ENCODE results near the gene RNU7-1.

The RNU7-1 gene

DNA sequence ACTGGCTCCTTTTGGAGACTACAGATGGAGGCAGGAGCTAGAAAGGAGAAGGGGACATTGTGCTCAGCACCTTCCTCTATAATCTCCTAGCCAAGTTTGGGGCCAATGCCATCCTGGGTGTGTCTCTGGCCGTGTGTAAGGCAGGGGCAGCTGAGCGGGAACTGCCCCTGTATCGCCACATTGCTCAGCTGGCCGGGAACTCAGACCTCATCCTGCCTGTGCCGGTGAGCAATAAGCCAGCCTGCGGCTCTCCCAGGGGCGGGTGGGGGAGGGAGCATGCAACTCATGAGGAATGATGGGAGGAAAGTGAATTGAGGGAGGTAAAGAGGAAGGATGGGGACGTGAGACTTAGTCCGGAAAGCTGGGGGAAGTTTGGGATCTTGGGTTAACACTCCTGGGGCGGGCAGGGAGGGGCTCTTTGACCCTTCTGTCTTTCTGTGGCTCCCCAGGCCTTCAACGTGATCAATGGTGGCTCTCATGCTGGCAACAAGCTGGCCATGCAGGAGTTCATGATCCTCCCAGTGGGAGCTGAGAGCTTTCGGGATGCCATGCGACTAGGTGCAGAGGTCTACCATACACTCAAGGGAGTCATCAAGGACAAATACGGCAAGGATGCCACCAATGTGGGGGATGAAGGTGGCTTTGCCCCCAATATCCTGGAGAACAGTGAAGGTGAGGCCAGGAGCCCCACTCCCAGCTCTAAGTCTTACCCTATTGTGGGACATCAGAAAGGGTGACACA is 26.0 kb upstream of the RNU7-1 start:
- DNase-seq (ENCODE audit: low read depth), result no peak

DNA sequence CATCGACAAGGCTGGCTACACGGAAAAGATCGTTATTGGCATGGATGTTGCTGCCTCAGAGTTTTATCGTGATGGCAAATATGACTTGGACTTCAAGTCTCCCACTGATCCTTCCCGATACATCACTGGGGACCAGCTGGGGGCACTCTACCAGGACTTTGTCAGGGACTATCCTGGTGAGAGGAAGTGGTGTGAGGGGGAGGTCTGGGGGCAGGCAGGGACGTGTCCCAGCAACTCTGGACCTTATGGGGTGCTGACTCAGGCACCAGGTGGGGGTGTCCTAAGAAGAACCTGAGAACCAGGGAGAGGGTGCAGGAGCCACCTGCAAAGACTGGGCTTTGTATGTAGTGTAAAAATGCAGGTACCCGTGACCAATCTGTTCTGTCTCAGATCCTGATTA is 24.0 kb upstream of the RNU7-1 start:
- DNase-seq (ENCODE audit: low read depth), result no peak

DNA sequence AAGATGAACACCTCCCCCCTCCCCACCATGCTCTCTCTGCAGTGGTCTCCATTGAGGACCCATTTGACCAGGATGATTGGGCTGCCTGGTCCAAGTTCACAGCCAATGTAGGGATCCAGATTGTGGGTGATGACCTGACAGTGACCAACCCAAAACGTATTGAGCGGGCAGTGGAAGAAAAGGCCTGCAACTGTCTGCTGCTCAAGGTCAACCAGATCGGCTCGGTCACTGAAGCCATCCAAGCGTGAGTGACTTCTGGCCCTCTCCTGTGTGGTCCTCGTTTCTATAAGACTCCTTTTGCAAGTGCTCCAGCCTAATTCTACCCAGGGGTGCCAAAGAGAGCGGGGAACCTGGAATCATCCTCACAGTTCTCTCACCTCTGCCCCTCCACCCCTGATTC is 22.1 kb upstream of the RNU7-1 start:
- DNase-seq (ENCODE audit: low read depth), result no peak

DNA sequence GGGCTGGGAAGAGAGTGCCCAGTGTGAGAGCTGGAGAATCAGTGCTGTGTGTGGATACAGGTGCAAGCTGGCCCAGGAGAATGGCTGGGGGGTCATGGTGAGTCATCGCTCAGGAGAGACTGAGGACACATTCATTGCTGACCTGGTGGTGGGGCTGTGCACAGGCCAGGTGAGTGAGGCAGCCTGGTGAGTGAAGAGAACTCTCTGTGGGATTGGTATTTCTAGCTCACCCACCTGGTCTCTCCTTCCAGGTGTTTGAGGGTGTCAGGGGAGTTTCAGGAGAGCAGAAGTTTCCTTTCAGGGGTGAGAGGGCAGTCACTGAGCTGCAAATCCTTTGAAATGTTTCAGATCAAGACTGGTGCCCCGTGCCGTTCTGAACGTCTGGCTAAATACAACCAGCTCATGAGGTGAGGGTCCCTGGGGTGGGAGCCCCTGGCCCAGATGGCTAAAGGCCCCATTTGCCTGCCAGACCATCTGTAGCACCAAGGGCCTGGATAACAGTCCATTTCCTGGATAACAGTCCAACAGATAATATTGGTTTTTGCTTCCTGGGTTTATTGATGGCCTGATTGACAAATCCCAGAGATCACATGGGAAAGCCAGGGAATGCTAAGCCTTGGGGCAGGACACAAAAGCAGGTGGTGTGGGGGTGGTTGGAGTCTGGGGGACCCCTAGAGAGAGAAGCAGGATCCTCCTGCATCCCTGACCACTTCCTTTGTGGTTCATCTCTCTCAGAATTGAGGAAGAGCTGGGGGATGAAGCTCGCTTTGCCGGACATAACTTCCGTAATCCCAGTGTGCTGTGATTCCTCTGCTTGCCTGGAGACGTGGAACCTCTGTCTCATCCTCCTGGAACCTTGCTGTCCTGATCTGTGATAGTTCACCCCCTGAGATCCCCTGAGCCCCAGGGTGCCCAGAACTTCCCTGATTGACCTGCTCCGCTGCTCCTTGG is 21.3 kb upstream of the RNU7-1 start:
- DNase-seq (ENCODE audit: low read depth), result no peak

DNA sequence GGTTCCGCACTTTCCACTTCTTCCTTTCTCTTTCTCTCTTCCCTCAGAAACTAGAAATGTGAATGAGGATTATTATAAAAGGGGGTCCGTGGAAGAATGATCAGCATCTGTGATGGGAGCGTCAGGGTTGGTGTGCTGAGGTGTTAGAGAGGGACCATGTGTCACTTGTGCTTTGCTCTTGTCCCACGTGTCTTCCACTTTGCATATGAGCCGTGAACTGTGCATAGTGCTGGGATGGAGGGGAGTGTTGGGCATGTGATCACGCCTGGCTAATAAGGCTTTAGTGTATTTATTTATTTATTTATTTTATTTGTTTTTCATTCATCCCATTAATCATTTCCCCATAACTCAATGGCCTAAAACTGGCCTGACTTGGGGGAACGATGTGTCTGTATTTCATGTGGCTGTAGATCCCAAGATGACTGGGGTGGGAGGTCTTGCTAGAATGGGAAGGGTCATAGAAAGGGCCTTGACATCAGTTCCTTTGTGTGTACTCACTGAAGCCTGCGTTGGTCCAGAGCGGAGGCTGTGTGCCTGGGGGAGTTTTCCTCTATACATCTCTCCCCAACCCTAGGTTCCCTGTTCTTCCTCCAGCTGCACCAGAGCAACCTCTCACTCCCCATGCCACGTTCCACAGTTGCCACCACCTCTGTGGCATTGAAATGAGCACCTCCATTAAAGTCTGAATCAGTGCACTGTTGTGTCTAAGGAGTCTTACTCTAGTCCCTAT is 20.4 kb upstream of the RNU7-1 start:
- DNase-seq (ENCODE audit: low read depth), result no peak

DNA sequence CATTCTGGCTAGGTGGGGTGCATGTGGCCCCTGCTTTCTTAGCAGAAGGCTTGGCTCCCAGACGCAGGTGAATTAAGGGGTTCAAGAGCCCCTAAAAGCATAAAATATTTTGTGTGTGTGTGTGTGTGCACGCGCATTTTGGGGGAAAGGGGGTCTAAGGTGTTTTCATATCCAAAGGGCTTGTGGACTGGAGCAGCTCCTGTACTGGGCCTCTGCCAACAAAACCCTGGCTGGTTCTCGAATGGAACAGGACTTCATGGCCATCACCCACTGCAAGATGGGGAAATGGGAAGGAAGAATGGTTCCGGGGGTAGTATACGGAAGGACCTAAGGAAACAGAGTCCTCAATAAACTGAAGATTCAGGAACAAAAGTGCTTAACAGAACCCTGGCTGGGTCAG is 19.8 kb upstream of the RNU7-1 start:
- no peak for DNase-seq (ENCODE audit: low read depth)

DNA sequence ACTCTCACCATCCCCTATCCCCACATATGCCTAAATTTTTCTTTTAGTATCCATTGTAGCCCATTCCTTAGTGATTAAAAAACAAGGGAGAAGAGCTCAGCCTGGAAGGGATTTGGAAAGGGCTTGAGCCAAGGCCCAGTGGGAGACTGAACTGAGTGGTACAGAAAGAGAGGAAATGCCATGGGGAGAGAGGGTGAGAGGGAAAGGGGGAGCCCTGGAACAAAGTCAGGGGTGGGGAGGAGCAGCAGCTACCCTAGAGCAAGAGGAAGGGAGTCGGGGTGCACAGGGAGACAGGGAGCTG is 18.4 kb upstream of the RNU7-1 start:
- no peak for DNase-seq (ENCODE audit: low read depth)

DNA sequence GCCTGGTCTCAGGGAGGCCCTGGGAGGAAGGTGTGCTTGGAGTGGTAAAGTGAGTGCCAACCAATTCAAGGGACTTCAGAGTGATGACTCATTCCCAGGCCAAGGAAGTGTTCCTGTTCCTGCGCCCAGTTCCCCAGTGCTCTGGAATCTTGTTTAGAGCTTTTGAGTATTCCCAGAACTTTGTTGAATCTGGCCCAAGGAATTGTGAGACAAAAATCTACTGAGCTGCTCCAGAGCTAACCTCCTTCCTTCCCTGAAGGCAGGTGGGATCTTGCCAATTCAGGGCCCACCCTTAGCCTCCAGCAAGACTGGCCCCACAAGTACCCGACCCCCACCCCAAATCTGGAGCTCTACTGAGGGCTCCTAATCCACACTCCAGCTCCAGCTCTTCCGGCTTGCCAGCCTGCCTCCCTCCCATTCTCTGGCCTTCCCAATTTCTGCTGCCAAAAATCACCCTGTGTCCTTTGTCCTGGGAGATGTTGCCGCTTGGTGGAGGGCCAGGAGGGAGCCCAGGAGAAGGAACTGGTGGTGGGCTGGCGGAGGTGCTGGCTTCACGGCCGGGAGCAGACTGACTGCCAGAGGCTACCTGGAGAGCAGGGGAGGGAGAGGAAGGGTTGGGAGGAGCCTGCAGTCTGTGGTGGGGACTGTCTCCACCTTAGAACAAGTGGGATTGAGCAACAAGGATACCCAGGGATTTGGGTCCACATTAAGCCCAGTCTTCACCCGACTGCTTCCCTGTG is 17.9 kb upstream of the RNU7-1 start:
- DNase-seq (ENCODE audit: low read depth), result no peak

DNA sequence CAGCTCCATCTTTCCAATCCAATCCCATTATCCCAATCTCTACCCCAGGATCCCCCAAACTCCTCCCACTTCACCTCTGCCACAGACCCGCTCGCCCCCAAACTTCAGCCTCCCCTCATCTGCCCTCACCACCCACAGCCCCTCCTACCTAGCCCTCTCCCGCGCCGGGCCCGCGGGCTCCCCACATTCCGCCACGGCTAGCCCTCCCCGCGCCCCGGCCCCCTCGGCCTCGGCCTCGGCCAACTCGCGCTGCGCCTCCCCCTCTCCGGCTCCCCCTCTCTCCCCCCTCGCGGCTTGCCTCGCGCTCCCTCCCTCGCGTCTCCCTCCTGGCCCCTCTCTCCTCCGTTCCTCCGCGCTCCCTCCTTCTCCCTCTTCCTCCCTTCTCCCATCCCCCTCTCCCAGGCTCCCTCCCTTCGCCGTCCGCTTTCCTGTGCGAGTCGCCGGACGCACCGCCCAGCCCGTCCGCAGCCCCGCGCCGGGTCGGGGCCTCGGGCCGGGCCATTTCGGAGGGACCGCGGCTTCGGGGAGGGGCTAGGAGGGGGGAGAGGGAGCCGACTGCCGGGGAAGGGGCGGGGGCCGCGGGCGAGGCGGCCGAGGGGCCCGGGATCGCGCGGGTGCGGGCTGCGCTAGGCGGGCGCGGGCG is 16.1 kb upstream of the RNU7-1 start, which contains the start of gene ATN1:
Gene ATN1, plus strand, starts transcription at position 581 of the 643 bp plus-strand sequence. CDS start 6,043 bp downstream, outside the sequence.
- DNase-seq (ENCODE audit: low read depth), result no peak

DNA sequence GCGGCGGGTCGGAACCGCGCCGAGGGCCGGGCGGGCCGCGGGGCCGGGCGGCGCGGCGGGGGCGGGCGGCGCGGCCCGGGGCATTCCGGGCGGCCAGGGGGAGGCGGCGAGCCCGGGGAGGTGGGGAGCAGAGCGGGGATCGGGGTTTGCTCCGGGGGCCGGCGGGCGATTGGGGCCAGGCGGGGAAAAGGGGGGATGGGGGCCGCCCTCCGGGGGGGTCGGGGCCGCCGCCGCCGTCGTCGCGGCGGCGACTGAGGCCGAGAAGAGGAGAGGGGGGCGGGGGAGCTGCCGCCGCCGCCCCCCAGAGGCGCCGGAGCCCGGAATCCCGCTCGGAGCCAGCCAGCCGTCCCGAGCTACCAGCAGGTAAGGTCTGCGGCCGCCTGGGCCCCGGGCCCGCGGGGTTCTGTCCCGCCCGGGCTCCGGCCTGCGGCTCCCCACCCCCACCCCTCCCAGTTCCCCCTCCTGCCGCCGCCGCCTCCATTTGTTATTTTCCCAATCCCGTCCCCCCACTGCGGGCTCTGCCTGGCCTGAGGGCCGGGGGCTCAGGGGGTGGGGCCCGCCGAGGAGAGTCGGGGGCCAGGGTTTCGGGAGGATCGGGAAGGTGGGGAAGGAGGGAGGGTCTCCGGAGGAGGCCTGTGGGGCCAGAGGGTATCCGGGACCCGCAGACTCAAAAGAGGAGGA is 15.5 kb upstream of the RNU7-1 start:
- DNase-seq (ENCODE audit: low read depth), result no peak

DNA sequence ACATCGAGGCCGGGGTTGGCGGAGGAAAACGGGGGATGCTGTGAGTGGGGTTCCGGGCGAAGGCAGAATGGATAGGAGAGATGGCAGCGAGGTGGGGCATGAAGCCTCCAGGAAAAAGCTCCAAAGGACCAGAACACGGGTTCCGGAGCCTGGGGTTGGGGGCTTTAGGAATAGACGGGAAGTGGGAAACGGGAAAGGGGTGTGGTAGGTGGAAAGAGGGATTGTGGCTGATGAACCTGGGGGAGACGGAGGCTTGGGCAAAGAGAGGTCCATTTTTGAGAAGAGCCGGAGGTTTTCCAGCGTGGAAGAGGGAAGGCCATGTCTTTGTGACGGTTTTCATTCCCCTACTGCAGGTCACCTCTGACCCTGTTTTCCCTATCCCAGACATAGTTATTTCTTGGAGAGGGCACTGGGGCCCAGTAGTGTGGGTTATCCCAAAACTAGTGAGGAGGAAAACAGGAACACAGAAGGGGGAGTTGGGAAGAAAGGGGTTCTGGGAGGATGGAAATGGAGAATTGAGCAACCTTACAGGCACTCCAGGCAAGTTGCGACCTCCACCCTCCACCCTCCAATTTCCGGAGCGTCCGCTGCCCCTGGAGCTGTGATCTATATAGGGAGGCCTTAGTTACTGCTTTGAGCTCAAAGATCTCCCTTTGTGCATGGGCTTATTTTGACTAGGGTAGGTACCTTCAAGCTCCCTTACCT is 14.8 kb upstream of the RNU7-1 start:
- no peak for DNase-seq (ENCODE audit: low read depth)

DNA sequence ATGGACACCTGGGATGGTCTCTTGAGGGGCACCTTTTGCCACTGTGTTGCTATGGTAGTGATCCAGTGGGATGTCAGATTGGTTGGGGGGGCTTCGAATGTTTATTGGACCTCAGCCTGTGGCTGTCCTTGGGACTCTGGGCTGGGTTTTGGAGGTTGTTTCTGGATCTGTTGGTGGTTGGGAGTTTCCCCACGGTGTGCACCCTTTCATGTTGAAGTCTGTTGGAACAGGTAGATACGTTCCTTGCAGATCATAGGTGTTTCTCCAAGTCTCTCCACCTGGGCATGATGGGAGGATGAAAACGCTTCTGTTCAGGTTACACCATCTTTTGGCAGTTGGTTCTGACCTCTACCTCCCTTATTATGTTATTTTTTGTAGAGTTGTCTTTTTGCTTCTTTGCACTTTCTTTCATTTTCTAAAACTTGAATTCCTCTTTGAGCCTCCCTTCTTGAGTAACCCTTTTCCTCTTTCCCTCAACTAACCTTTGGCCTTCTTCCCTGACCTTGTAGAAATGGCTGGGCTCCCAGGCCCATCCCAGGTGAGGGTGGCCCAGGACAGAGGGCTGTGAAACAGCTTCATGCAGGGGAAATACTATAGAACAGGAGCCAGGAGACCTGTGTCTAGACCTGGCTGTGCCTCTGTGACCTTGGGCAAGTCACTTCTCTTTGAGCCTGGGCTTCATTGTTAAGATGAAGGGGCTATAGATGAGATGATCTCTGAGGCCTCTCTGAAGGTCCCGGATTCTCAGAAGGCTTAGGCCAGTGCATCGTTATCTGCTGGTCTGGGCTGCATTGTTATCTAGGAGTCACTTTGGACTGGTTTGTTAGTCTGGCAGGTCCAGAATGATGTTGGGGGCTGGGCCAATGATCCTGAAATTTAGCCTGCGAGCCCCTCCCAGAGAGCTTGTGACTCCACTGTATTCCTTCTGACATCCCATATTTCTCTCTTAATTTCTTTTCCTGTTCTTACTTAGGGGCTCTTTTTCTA is 13.9 kb upstream of the RNU7-1 start:
- no peak for DNase-seq (ENCODE audit: low read depth)

DNA sequence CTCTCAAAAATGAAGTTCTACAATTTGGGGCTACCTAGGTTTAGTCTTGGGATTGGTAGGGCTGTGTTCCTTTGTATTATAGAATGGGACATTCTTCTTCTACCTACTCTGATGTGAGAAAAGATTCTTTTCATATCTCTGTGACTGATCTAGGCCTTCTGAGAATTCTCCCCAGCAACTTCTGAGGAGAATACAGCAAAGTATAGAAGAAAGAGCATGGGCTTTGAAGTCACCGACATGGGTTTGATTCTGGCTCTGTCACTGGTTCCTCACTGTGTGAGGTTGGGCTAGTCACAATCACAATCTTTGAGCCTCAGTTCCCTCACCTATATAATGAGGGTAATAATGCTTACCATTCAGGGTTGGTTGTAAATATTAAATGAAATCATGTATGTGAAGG is 10.8 kb upstream of the RNU7-1 start:
- DNase-seq (ENCODE audit: low read depth), result no peak

DNA sequence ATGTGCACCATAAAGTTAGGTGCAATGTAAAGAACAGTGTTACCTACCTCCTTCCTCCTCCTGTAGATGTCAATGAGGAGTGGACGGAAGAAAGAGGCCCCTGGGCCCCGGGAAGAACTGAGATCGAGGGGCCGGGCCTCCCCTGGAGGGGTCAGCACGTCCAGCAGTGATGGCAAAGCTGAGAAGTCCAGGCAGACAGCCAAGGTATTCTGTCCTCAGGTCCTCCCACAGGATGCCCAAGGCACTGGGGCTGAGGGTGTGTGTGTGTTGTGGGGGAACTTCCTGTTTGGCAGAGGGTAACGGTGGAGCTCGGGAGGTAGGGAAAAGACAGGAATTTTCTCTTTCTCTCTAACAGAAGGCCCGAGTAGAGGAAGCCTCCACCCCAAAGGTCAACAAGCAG is 9.5 kb upstream of the RNU7-1 start:
- no peak for DNase-seq (ENCODE audit: low read depth)

DNA sequence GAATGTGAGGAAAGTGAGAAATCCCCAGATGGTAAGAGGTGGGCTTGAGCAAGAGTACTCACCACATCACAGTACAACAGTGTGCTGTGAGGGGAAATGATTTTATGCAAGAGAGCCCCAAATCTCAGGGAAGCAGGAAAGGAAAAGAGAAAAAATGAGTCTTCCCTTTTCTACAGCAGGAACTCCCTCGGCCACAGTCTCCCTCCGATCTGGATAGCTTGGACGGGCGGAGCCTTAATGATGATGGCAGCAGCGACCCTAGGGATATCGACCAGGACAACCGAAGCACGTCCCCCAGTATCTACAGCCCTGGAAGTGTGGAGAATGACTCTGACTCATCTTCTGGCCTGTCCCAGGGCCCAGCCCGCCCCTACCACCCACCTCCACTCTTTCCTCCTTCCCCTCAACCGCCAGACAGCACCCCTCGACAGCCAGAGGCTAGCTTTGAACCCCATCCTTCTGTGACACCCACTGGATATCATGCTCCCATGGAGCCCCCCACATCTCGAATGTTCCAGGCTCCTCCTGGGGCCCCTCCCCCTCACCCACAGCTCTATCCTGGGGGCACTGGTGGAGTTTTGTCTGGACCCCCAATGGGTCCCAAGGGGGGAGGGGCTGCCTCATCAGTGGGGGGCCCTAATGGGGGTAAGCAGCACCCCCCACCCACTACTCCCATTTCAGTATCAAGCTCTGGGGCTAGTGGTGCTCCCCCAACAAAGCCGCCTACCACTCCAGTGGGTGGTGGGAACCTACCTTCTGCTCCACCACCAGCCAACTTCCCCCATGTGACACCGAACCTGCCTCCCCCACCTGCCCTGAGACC is 8.0 kb upstream of the RNU7-1 start:
- no peak for DNase-seq (ENCODE audit: low read depth)

DNA sequence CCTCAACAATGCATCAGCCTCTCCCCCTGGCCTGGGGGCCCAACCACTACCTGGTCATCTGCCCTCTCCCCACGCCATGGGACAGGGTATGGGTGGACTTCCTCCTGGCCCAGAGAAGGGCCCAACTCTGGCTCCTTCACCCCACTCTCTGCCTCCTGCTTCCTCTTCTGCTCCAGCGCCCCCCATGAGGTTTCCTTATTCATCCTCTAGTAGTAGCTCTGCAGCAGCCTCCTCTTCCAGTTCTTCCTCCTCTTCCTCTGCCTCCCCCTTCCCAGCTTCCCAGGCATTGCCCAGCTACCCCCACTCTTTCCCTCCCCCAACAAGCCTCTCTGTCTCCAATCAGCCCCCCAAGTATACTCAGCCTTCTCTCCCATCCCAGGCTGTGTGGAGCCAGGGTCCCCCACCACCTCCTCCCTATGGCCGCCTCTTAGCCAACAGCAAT is 7.4 kb upstream of the RNU7-1 start:
- no peak for DNase-seq (ENCODE audit: low read depth)

DNA sequence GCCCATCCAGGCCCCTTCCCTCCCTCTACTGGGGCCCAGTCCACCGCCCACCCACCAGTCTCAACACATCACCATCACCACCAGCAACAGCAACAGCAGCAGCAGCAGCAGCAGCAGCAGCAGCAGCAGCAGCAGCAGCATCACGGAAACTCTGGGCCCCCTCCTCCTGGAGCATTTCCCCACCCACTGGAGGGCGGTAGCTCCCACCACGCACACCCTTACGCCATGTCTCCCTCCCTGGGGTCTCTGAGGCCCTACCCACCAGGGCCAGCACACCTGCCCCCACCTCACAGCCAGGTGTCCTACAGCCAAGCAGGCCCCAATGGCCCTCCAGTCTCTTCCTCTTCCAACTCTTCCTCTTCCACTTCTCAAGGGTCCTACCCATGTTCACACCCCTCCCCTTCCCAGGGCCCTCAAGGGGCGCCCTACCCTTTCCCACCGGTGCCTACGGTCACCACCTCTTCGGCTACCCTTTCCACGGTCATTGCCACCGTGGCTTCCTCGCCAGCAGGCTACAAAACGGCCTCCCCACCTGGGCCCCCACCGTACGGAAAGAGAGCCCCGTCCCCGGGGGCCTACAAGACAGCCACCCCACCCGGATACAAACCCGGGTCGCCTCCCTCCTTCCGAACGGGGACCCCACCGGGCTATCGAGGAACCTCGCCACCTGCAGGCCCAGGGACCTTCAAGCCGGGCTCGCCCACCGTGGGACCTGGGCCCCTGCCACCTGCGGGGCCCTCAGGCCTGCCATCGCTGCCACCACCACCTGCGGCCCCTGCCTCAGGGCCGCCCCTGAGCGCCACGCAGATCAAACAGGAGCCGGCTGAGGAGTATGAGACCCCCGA is 6.8 kb upstream of the RNU7-1 start:
- no peak for DNase-seq (ENCODE audit: low read depth)
